OCI-LY1 (cell line): ENCODE results near the gene RAPGEF1.

Experiments used
- H2AFZ ChIP-seq: fragments of 200-600 bp; sonication (generic), shearing (Covaris generic); 2 replicates; pipeline ENCODE4 v1.6.0; 2014; ENCODE audit warnings: antibody characterized with exemption, mild to moderate bottlenecking, low read length
- H3F3A ChIP-seq: fragments of 200-600 bp; sonication (generic), shearing (Covaris generic); 2 replicates; pipeline ENCODE4 v1.6.0; 2014; ENCODE audit warnings: mild to moderate bottlenecking, antibody characterized with exemption, low read length, moderate library complexity; ENCODE audit not compliant: insufficient read depth
- H3K27ac ChIP-seq: fragments of 200-600 bp; sonication (generic); 2 replicates; pipeline ENCODE4 v1.5.1; 2014; ENCODE audit warnings: low read length, mixed run types, mild to moderate bottlenecking, low read depth; ENCODE audit not compliant: poor library complexity, severe bottlenecking
- H3K27me3 ChIP-seq: fragments of 200-600 bp; sonication (generic); 2 replicates; pipeline ENCODE4 v1.6.0; 2014; ENCODE audit warnings: antibody characterized with exemption, mild to moderate bottlenecking, low read length, moderate library complexity; ENCODE audit not compliant: insufficient read depth
- H3K36me3 ChIP-seq: fragments of 200-600 bp; sonication (generic); 2 replicates; pipeline ENCODE4 v1.6.1; 2014; ENCODE audit warnings: mild to moderate bottlenecking, antibody characterized with exemption, low read length, moderate library complexity, mixed read lengths; ENCODE audit not compliant: insufficient read depth
- H3K4me1 ChIP-seq: fragments of 200-600 bp; sonication (generic); 2 replicates; pipeline ENCODE4 v1.5.1; 2014; ENCODE audit warnings: mild to moderate bottlenecking, low read length, moderate library complexity; ENCODE audit not compliant: insufficient read depth, severe bottlenecking
- H3K4me2 ChIP-seq: fragments of 200-600 bp; sonication (generic), shearing (Covaris generic); 2 replicates; pipeline ENCODE4 v1.6.1; 2014; ENCODE audit warnings: low read length
- H3K4me3 ChIP-seq: fragments of 200-600 bp; sonication (generic); 2 replicates; pipeline ENCODE4 v1.5.1; 2014; ENCODE audit warnings: low read length, low read depth, mild to moderate bottlenecking, mixed read lengths; ENCODE audit not compliant: poor library complexity, severe bottlenecking
- H3K79me2 ChIP-seq: fragments of 200-600 bp; shearing (Covaris generic); 2 replicates; pipeline ENCODE4 v1.6.1; 2016; ENCODE audit warnings: mixed run types, low read length, mixed read lengths; ENCODE audit not compliant: insufficient read depth
- H3K9ac ChIP-seq: fragments of 200-600 bp; sonication (generic), shearing (Covaris generic); 2 replicates; pipeline ENCODE4 v1.6.1; 2014; ENCODE audit warnings: mild to moderate bottlenecking, low read length, mixed read lengths
- H3K9me2 ChIP-seq: fragments of 200-600 bp; sonication (generic), shearing (Covaris generic); 2 replicates; pipeline ENCODE4 v1.6.1; 2014; ENCODE audit warnings: low read depth, mild to moderate bottlenecking, low read length, mixed read lengths
- H3K9me3 ChIP-seq: fragments of 200-600 bp; shearing (Covaris generic); 2 replicates; pipeline ENCODE4 v1.6.1; 2014; ENCODE audit warnings: low read length, mixed read lengths
- H4K20me1 ChIP-seq: fragments of 200-600 bp; sonication (generic), shearing (Covaris generic); 2 replicates; pipeline ENCODE4 v1.6.0; 2016; ENCODE audit warnings: mild to moderate bottlenecking, low read length; ENCODE audit not compliant: insufficient read depth
- CTCF ChIP-seq: fragments of 200-600 bp; sonication (generic), shearing (Covaris generic); IDR thresholded peaks from 2 replicates; pipeline ENCODE4 v1.5.1; 2017; ENCODE audit warnings: mild to moderate bottlenecking, antibody characterized with exemption, low read length, moderate library complexity, mixed read lengths
- EZH2 ChIP-seq: fragments of 200-600 bp; sonication (generic), shearing (Covaris generic); IDR thresholded peaks from 2 replicates; pipeline ENCODE4 v1.8.0; 2017; ENCODE audit warnings: borderline replicate concordance, mixed run types, mild to moderate bottlenecking, antibody characterized with exemption, low read length, moderate library complexity, mixed read lengths

The RAPGEF1 gene

GRCh38 chr9:131707733-131708157, 32.1 kb downstream of the RAPGEF1 start:
- TF ChIP-seq CTCF (no peak), EZH2 (no peak)
- Histone ChIP-seq H3K9me2 (no peaks in the 10 kb centered on the region), H3K79me2 (peaks cover 59% of the 10 kb centered on the region), H3K9ac (peak overlapping the region; percentile 60), H3K27ac (peak overlapping the region; percentile 98), H3F3A (no peaks in the 10 kb centered on the region), H3K27me3 (no peaks in the 10 kb centered on the region), H3K4me3 (peak overlapping the region; percentile 32), H3K36me3 (no peaks in the 10 kb centered on the region), H2AFZ (no peak overlapping the region), H3K4me1 (peaks cover 89% of the 10 kb centered on the region), H3K4me2 (peak overlapping the region; percentile 45), H3K9me3 (no peaks in the 10 kb centered on the region), H4K20me1 (no peaks in the 10 kb centered on the region)

- Histone ChIP-seq H3K27ac (peak overlapping the region; percentile 98), H3K9me2 (no peaks in the 10 kb centered on the region), H3K4me3 (peak overlapping the region; percentile 0), H3K4me2 (peak overlapping the region; percentile 45), H3K36me3 (no peaks in the 10 kb centered on the region), H3F3A (no peaks in the 10 kb centered on the region), H3K27me3 (no peaks in the 10 kb centered on the region), H3K4me1 (peaks cover 92% of the 10 kb centered on the region), H3K9me3 (no peaks in the 10 kb centered on the region), H3K79me2 (peaks cover 60% of the 10 kb centered on the region), H4K20me1 (no peaks in the 10 kb centered on the region), H2AFZ (no peak overlapping the region), H3K9ac (peak overlapping the region; percentile 60)
- TF ChIP-seq CTCF (no peak), EZH2 (no peak)
Observed at GRCh38 chr9:131707050-131707449, 32.8 kb downstream of the RAPGEF1 start.

- H3K9me2 ChIP-seq = no peaks in the 10 kb centered on the region
- H4K20me1 ChIP-seq = no peaks in the 10 kb centered on the region
- no peak overlapping the region for H2AFZ ChIP-seq
- peak overlapping the region; percentile 60 for H3K9ac ChIP-seq
- peaks cover 92% of the 10 kb centered on the region for H3K4me1 ChIP-seq
- H3K79me2 ChIP-seq = peaks cover 60% of the 10 kb centered on the region
- no peaks in the 10 kb centered on the region for H3F3A ChIP-seq
- no peaks in the 10 kb centered on the region for H3K27me3 ChIP-seq
- peak overlapping the region; percentile 0 for H3K4me3 ChIP-seq
- peak overlapping the region; percentile 45; the same call in 1 of the 2 replicates for H3K4me2 ChIP-seq
- TF ChIP-seq CTCF (no peak), EZH2 (no peak)
- H3K9me3 ChIP-seq = no peaks in the 10 kb centered on the region
- peak overlapping the region; percentile 98 for H3K27ac ChIP-seq
- no peaks in the 10 kb centered on the region for H3K36me3 ChIP-seq
Observed at GRCh38 chr9:131706608-131706970, 33.3 kb downstream of the RAPGEF1 start.
